GM19324 (cell line): ENCODE data around the gene TALDO1.
A peak's percentile ranks its signal among the peaks of the same experiment; 100 is the strongest.

Source experiments
- ATAC-seq: cut with Tn5 transposase; IDR thresholded peaks from one replicate; pipeline ENCODE4 v1.9.1; 2021; ENCODE audit warnings: mild to moderate bottlenecking, moderate library complexity; ENCODE audit not compliant: unreplicated experiment, low FRiP score

Gene TALDO1

GRCh38 chr11:747158-748006, at the start of gene TALDO1:
TALDO1 (plus strand) TSS chr11:747464; CDS start chr11:747482, 18 bp downstream.
- peak; percentile 88 for ATAC-seq

GRCh38 chr11:697811-698311, 49.4 kb upstream of the TALDO1 start:
- ATAC-seq: no peak

- ATAC-seq: no peak
Observed at GRCh38 chr11:698493-699115, 48.7 kb upstream of the TALDO1 start.

GRCh38 chr11:699116-699508, 48.2 kb upstream of the TALDO1 start:
- ATAC-seq: no peak

GRCh38 chr11:699753-700152, 47.5 kb upstream of the TALDO1 start:
- ATAC-seq: no peak

GRCh38 chr11:701741-702461, 45.4 kb upstream of the TALDO1 start:
- ATAC-seq: no peak

- no peak for ATAC-seq
Observed at GRCh38 chr11:702462-703461, 44.5 kb upstream of the TALDO1 start.

- ATAC-seq: no peak
Observed at GRCh38 chr11:703506-703905, 43.8 kb upstream of the TALDO1 start.

- ATAC-seq: no peak
Observed at GRCh38 chr11:704228-704674, 43.0 kb upstream of the TALDO1 start.

- no peak for ATAC-seq
Observed at GRCh38 chr11:704781-705645, 42.3 kb upstream of the TALDO1 start.

GRCh38 chr11:705646-706438, 41.4 kb upstream of the TALDO1 start, which contains the start of gene EPS8L2:
EPS8L2 (plus strand) TSS chr11:706231; CDS start chr11:709408, 3,177 bp downstream.
- ATAC-seq: no peak

- ATAC-seq: no peak
Observed at GRCh38 chr11:706439-706956, 40.8 kb upstream of the TALDO1 start.

GRCh38 chr11:706957-707816, 40.1 kb upstream of the TALDO1 start:
- ATAC-seq: no peak

GRCh38 chr11:707817-708420, 39.3 kb upstream of the TALDO1 start:
- no peak for ATAC-seq

GRCh38 chr11:708511-708910, 38.8 kb upstream of the TALDO1 start:
- ATAC-seq: no peak
